Transverse colon (tissue), 4 donors: ENCODE measurements around the gene ZFAND2B. TPM values are rescaled to one million over a fixed set of nuclear protein-coding genes. Genes with fewer than 3 reads are reported as not detected.

Experiments used
- DNase-seq: peaks from one replicate; pipeline ENCODE4 v3.0.0-alpha.2; 2019
- H3K27ac ChIP-seq, 4 donors: fragments of 200-600 bp; sonication (generic); 2 replicates each; pipeline ENCODE4 v1.5.1; 2016 to 2018; ENCODE audit warnings: inconsistent platforms in 4 of 4
- H3K27me3 ChIP-seq: fragments of 200-600 bp; sonication (generic); 2 replicates; pipeline ENCODE4 v1.5.1; 2017; ENCODE audit warnings: inconsistent platforms
- H3K36me3 ChIP-seq, 4 donors: fragments of 200-600 bp; sonication (generic); 2 replicates each; pipeline ENCODE4 v1.5.1; 2017 to 2019; ENCODE audit warnings: inconsistent platforms in 4 of 4
- H3K4me1 ChIP-seq, 4 donors: fragments of 200-600 bp; sonication (generic); 2 replicates each; pipeline ENCODE4 v1.5.1; 2017 to 2020; ENCODE audit warnings: inconsistent platforms in 4 of 4
- H3K4me3 ChIP-seq, 4 donors: fragments of 200-600 bp; sonication (generic); 1 replicate in 1 of 4; 2 replicates in 3 of 4; pipeline versions ENCODE4 v1.5.1 to v1.6.1; 2017 to 2019; ENCODE audit warnings: inconsistent platforms in 4 of 4
- H3K9me3 ChIP-seq, 2 donors: fragments of 200-600 bp; sonication (generic); 2 replicates each; pipeline ENCODE4 v1.5.1; 2017 to 2019; ENCODE audit warnings: inconsistent platforms in 2 of 2
- CTCF ChIP-seq, 5 experiments: fragments of 200-600 bp in 3 of 5; fragments of 450-650 bp in 2 of 5; sonication (generic) in 3 of 5; IDR thresholded peaks; 1 replicate in 2 of 5; 2 replicates in 3 of 5; pipeline ENCODE4 v1.5.1; 2016 to 2017; ENCODE audit warnings: antibody characterized with exemption in 5 of 5, inconsistent platforms in 3 of 5, mild to moderate bottlenecking in 2 of 5, moderate library complexity in 1 of 5
- EP300 ChIP-seq: sonication (generic); formaldehyde crosslinking; IDR thresholded peaks from one replicate; pipeline ENCODE4 v1.6.1; 2017; ENCODE audit warnings: antibody characterized with exemption, low read depth
- POLR2A ChIP-seq: fragments of 450-650 bp; IDR thresholded peaks from one replicate; pipeline ENCODE4 v1.6.1; 2016; ENCODE audit warnings: antibody characterized with exemption, mild to moderate bottlenecking, moderate library complexity
- POLR2AphosphoS5 ChIP-seq, 3 donors: sonication (generic); formaldehyde crosslinking; IDR thresholded peaks; one replicate each; pipeline ENCODE4 v1.6.1; 2016; ENCODE audit warnings: antibody characterized with exemption in 3 of 3
- WGBS, 2 donors: methylation state at CpG; one replicate each; pipeline ENCODE4 v1.1.5; 2018; ENCODE audit warnings: low coverage in 1 of 2; 5-methylcytosine and 5-hydroxymethylcytosine counted together
- in situ Hi-C, 4 donors: fragments of 200-750 bp; cut with MboI; loops; one replicate each; pipeline versions ENCODE4 v1.15.0 to v1.15.1; 2017; ENCODE audit warnings: low sequenced_read_pairs in 3 of 4, low pct_ligation_motif_present in 1 of 4, low pct_unique_long_range_greater_than_20kb in 1 of 4
- intact Hi-C: fragments of 100-400 bp; cut with DNase I; formaldehyde crosslinking; loops from one replicate; pipeline ENCODE4 v1.15.1; 2023; ENCODE audit warnings: low total_unique reads
- total RNA-seq, 4 donors: library from RNA; depleted of rRNA; stranded (reverse); fragments of >200 nt; gene quantifications; one replicate each; pipeline ENCODE4 v1.1.0, GENCODE V29; 2016

ZFAND2B gene
- total RNA-seq, 4 donors from 2014 or later, result 90.2 to 156 (median 119) TPM

GRCh38 chr2:219184121-219184520, 22.5 kb upstream of the ZFAND2B start:
- Histone ChIP-seq H3K36me3 (peaks cover 0 to 41% (median 9%) of the 10 kb centered on the region in 4 donors), H3K4me3 (no peak overlapping the region), H3K9me3 (no peaks in the 10 kb centered on the region), H3K27me3 (no peaks in the 10 kb centered on the region), H3K27ac (peak overlapping the region in 3 of 4 donors; percentile 50 to 79 (median 71)), H3K4me1 (peaks cover 5 to 44% (median 18%) of the 10 kb centered on the region in 4 donors)
- no peak for DNase-seq
- intact Hi-C loops, result no loop called here
- in situ Hi-C loops, result no loop called here
- TF ChIP-seq CTCF (IDR thresholded peaks at IDR 0.05) (no peak), POLR2A (no peak), EP300 (no peak), POLR2AphosphoS5 (IDR thresholded peaks at IDR 0.05) (no peak)
- 93 to 100% methylated on average over 1 to 2 of the region's 2 CpGs for WGBS, 2 donors

GRCh38 chr2:219186754-219187456, 19.7 kb upstream of the ZFAND2B start:
- H3K27me3 ChIP-seq, result no peaks in the 10 kb centered on the region
- H3K4me1 ChIP-seq, result peaks cover 0 to 20% (median 9%) of the 10 kb centered on the region in 4 donors
- intact Hi-C loops (no loop called here), in situ Hi-C loops (no loop called here)
- no peak for DNase-seq
- no peak overlapping the region for H3K27ac ChIP-seq
- H3K36me3 ChIP-seq, result peaks cover 0 to 18% (median 3%) of the 10 kb centered on the region in 4 donors
- no peak overlapping the region for H3K4me3 ChIP-seq
- WGBS, 2 donors, result 82 to 87% methylated on average over 6 to 7 of the region's 7 CpGs
- no peaks in the 10 kb centered on the region for H3K9me3 ChIP-seq
- TF ChIP-seq CTCF (IDR thresholded peaks at IDR 0.05) (no peak), POLR2A (no peak), POLR2AphosphoS5 (IDR thresholded peaks at IDR 0.05) (no peak), EP300 (no peak)

- Histone ChIP-seq H3K4me1 (no peaks in the 10 kb centered on the region), H3K36me3 (no peaks in the 10 kb centered on the region), H3K27ac (no peak overlapping the region), H3K9me3 (no peaks in the 10 kb centered on the region), H3K4me3 (no peak overlapping the region), H3K27me3 (peaks cover 10% of the 10 kb centered on the region)
- WGBS, 2 donors, result 100% methylated on average over 1 of the region's 1 CpG; no CpG with 5 or more reads in 1 of the 2 donors
- TF ChIP-seq POLR2A (no peak), EP300 (no peak), CTCF (IDR thresholded peaks at IDR 0.05) (no peak), POLR2AphosphoS5 (IDR thresholded peaks at IDR 0.05) (no peak)
- DNase-seq, result no peak
- intact Hi-C loops (no loop called here), in situ Hi-C loops (no loop called here)
These were observed 9.2 kb upstream of the ZFAND2B start for GRCh38 chr2:219197388-219197787.

- in situ Hi-C loops, result no loop called here
- Histone ChIP-seq H3K27me3 (peaks cover 10% of the 10 kb centered on the region), H3K9me3 (no peaks in the 10 kb centered on the region), H3K4me3 (no peak overlapping the region), H3K27ac (no peak overlapping the region), H3K36me3 (no peaks in the 10 kb centered on the region), H3K4me1 (no peaks in the 10 kb centered on the region)
- intact Hi-C loops, result no loop called here
- TF ChIP-seq POLR2AphosphoS5 (IDR thresholded peaks at IDR 0.05) (no peak), EP300 (no peak), CTCF (IDR thresholded peaks at IDR 0.05) (no peak), POLR2A (no peak)
- 79% methylated on average over 5 of the region's 5 CpGs; no CpG with 5 or more reads in 1 of the 2 donors for WGBS, 2 donors
- no peak for DNase-seq
These were observed 7.6 kb upstream of the ZFAND2B start for GRCh38 chr2:219198974-219199373.
